WTC11 (cell line): Measurements from ENCODE around the gene ARHGEF28. TPM values are rescaled to one million over a fixed set of nuclear protein-coding genes. Genes with fewer than 3 reads are reported as not detected.

Experiments used
- ATAC-seq: fragments of 200-7000 bp; cut with Tn5 transposase; 2 replicates; pipeline ENCODE4 v1.10.0; 2021; ENCODE audit warnings: mild to moderate bottlenecking, moderate library complexity
- Bru-seq: library from RNA; stranded (reverse); fragments of 400-500 nt; gene quantifications from one replicate; lab custom pipeline; 2021; lab: Mats Ljungman, UMichigan
- CTCF ChIA-PET: fragments of 300-600 bp; sonication (Branson Sonifier 250); formaldehyde crosslinking; loops from one replicate; lab custom pipeline; 2021; ENCODE audit warnings: antibody characterized with exemption; lab: Charles Lee
- POLR2A ChIA-PET: fragments of 350-600 bp; sonication (Branson Sonifier 250); formaldehyde crosslinking; loops from one replicate; lab custom pipeline; 2021; ENCODE audit warnings: antibody characterized with exemption; lab: Charles Lee
- DNase-seq: peaks from one replicate; pipeline ENCODE4 v3.0.0; 2021; ENCODE audit warnings: low spot score
- H3K27ac Mint-ChIP-seq: 2 replicates; pipeline ENCODE4 v1.8.0; 2021; ENCODE audit warnings: mixed read lengths
- H3K27me3 Mint-ChIP-seq: 2 replicates; pipeline ENCODE4 v1.8.0; 2021; ENCODE audit warnings: low read depth, mild to moderate bottlenecking, moderate library complexity, mixed read lengths
- H3K36me3 Mint-ChIP-seq: 2 replicates; pipeline ENCODE4 v1.8.0; 2021; ENCODE audit warnings: mixed read lengths
- H3K4me1 Mint-ChIP-seq: 2 replicates; pipeline ENCODE4 v1.8.0; 2022; ENCODE audit warnings: mixed read lengths
- H3K4me3 Mint-ChIP-seq: 2 replicates; pipeline ENCODE4 v1.8.0; 2021; ENCODE audit warnings: mild to moderate bottlenecking, moderate library complexity, mixed read lengths
- H3K9me3 Mint-ChIP-seq: 2 replicates; pipeline ENCODE4 v1.8.0; 2021; ENCODE audit warnings: mixed read lengths
- ETV6 ChIP-seq: sonication (generic); formaldehyde crosslinking; IDR thresholded peaks from 2 replicates; pipeline ENCODE4 v1.8.1; 2022; ENCODE audit warnings: mild to moderate bottlenecking, missing genetic modification reagents
- GABPB1 ChIP-seq: sonication (generic); formaldehyde crosslinking; IDR thresholded peaks from 2 replicates; pipeline ENCODE4 v1.8.1; 2023; ENCODE audit warnings: mild to moderate bottlenecking, missing genetic modification reagents
- NFATC4 ChIP-seq: fragments of 250-450 bp; sonication (Bioruptor Pico); IDR thresholded peaks from 2 replicates; pipeline ENCODE4 v1.9.0; 2021; ENCODE audit warnings: mild to moderate bottlenecking
- NFE2L1 ChIP-seq: sonication (generic); formaldehyde crosslinking; IDR thresholded peaks from 2 replicates; pipeline ENCODE4 v1.8.1; 2023; ENCODE audit warnings: missing genetic modification reagents
- ZBTB21 ChIP-seq: sonication (generic); formaldehyde crosslinking; IDR thresholded peaks from 2 replicates; pipeline ENCODE4 v1.8.1; 2023; ENCODE audit warnings: mild to moderate bottlenecking, missing genetic modification reagents, borderline replicate concordance
- ZNF138 ChIP-seq: sonication (generic); formaldehyde crosslinking; conservative IDR thresholded peaks from 2 replicates; pipeline ENCODE4 v1.8.1; 2022; ENCODE audit warnings: mild to moderate bottlenecking, moderate library complexity, missing genetic modification reagents
- ZNF232 ChIP-seq: sonication (generic); formaldehyde crosslinking; IDR thresholded peaks from 2 replicates; pipeline ENCODE4 v1.8.0; 2022; ENCODE audit warnings: mild to moderate bottlenecking, missing genetic modification reagents
- long read RNA-seq, 3 experiments: library from RNA in 1 of 3; library from capped mRNA in 1 of 3; library from polyadenylated mRNA in 1 of 3; unstranded in 2 of 3; stranded (forward) in 1 of 3; transcript quantifications; one replicate each; pipeline ENCODE4 v2.0.0, GENCODE V29; 2021
- total RNA-seq: library from RNA; stranded (reverse); gene quantifications from 3 replicates; pipeline ENCODE4 v1.2.3, GENCODE V29; 2021
- TF ChIP-seq, protein P1 (sequence below): fragments of 200-600 bp; IDR thresholded peaks from 2 replicates; pipeline ENCODE4 v1.8.0; 2022; ENCODE audit warnings: antibody characterized with exemption
- TF ChIP-seq, protein P2 (sequence below): sonication (generic); formaldehyde crosslinking; IDR thresholded peaks from 2 replicates; pipeline ENCODE4 v1.8.1; 2023; ENCODE audit warnings: mild to moderate bottlenecking, missing genetic modification reagents
- TF ChIP-seq, protein P3 (sequence below): sonication (generic); formaldehyde crosslinking; IDR thresholded peaks from 2 replicates; pipeline ENCODE4 v1.8.0; 2022; ENCODE audit warnings: mild to moderate bottlenecking, missing genetic modification reagents
- TF ChIP-seq, protein P4 (sequence below): sonication (generic); formaldehyde crosslinking; conservative IDR thresholded peaks from 2 replicates; pipeline ENCODE4 v1.8.1; 2023; ENCODE audit warnings: mild to moderate bottlenecking, low read depth, missing genetic modification reagents, moderate library complexity
- TF ChIP-seq, protein P5 (sequence below): sonication (generic); formaldehyde crosslinking; IDR thresholded peaks from 2 replicates; pipeline ENCODE4 v1.8.1; 2023; ENCODE audit warnings: mild to moderate bottlenecking, missing genetic modification reagents, moderate library complexity
- TF ChIP-seq, protein P6 (sequence below): sonication (generic); formaldehyde crosslinking; IDR thresholded peaks from 2 replicates; pipeline ENCODE4 v1.8.0; 2022; ENCODE audit warnings: mild to moderate bottlenecking, missing genetic modification reagents
- TF ChIP-seq, protein P7 (sequence below): fragments of 250-450 bp; sonication (Bioruptor Pico); IDR thresholded peaks from 2 replicates; pipeline ENCODE4 v1.9.0; 2021; ENCODE audit warnings: mild to moderate bottlenecking
- TF ChIP-seq, protein P8 (sequence below): sonication (generic); formaldehyde crosslinking; conservative IDR thresholded peaks from 2 replicates; pipeline ENCODE4 v1.8.1; 2022; ENCODE audit warnings: mild to moderate bottlenecking, missing genetic modification reagents

The ARHGEF28 gene, protein sequence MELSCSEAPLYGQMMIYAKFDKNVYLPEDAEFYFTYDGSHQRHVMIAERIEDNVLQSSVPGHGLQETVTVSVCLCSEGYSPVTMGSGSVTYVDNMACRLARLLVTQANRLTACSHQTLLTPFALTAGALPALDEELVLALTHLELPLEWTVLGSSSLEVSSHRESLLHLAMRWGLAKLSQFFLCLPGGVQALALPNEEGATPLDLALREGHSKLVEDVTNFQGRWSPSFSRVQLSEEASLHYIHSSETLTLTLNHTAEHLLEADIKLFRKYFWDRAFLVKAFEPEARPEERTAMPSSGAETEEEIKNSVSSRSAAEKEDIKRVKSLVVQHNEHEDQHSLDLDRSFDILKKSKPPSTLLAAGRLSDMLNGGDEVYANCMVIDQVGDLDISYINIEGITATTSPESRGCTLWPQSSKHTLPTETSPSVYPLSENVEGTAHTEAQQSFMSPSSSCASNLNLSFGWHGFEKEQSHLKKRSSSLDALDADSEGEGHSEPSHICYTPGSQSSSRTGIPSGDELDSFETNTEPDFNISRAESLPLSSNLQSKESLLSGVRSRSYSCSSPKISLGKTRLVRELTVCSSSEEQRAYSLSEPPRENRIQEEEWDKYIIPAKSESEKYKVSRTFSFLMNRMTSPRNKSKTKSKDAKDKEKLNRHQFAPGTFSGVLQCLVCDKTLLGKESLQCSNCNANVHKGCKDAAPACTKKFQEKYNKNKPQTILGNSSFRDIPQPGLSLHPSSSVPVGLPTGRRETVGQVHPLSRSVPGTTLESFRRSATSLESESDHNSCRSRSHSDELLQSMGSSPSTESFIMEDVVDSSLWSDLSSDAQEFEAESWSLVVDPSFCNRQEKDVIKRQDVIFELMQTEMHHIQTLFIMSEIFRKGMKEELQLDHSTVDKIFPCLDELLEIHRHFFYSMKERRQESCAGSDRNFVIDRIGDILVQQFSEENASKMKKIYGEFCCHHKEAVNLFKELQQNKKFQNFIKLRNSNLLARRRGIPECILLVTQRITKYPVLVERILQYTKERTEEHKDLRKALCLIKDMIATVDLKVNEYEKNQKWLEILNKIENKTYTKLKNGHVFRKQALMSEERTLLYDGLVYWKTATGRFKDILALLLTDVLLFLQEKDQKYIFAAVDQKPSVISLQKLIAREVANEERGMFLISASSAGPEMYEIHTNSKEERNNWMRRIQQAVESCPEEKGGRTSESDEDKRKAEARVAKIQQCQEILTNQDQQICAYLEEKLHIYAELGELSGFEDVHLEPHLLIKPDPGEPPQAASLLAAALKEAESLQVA (N-terminal part only)
- 0.57 to 0.96 TPM (median 0.71 TPM) in 3 replicates for total RNA-seq
- percentile 26 among the genes with signal in this experiment for Bru-seq, nascent RNA
- long read RNA-seq, experiment 1, partial matches to known transcripts, result 0 of 1 reads
- long read RNA-seq, experiment 1, other reads (novel, unspliced or antisense), result 1 of 1 reads
- long read RNA-seq, experiment 2, partial matches to known transcripts, result 0 of 2 reads
- long read RNA-seq, experiment 2, other reads (novel, unspliced or antisense), result 1 of 2 reads
- long read RNA-seq, experiment 3, result 0 reads

DNA sequence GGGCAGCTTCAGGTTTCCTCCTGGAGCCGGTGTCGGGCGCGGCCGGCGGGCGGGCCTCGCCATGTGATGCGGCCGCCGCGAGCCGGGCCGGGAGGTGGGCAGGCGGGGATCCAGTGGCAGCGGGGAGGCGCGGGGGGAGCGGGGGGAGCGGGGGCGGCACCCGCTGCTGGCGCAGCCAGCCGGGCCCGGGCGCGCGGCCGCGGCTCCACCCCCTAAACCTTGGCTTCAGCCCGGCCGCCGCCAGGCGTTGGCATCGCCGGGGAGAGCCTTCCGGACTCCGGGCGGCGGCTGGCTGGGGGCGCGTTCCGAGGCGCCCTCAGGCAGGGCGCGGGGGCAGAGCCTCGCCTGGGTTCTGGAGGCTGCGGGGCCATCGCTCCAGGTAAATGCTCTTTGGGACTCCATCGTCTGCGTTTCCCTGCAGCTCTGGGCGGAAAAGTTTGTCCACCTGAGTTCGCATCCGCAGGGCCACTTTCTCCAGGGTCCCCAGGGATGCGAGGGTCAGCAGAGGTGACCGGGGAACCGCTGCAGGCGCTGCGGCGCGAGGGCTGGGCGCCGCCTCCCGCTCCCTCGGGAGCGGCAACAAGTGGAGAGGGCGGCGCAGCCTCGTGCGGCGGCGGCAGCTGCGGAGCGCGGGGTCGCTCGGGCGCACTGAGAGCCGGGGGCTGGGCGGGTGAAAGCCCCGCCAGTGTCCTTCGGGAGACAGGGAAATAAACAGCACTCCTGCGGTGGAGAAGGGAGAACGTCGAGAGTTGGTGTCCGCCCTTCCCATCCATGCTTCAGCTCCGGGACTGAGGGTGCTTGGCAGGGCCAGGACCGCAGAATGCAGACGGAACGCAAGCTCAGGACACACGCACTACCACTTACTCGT, at the start of gene ARHGEF28:
ARHGEF28 (plus strand) TSS at position 253 of the 868 bp plus-strand sequence. CDS start 58,656 bp downstream, outside the sequence.
- peaks cover 26% of the 10 kb centered on the region for H3K4me1 Mint-ChIP-seq
- no peaks in the 10 kb centered on the region for H3K9me3 Mint-ChIP-seq
- ATAC-seq (peak; percentile 80), DNase-seq (peak; percentile 59)
- peaks cover 36% of the 10 kb centered on the region for H3K27me3 Mint-ChIP-seq
- CTCF ChIA-PET, result interaction anchor here (1.1 to 2.4 kb wide), 6 partner anchors 29 to 157 kb away, joined by 3 to 10 read pairs (median 4); no protein-coding TSS in a partner anchor
- POLR2A ChIA-PET, result no interaction called here
- H3K4me3 Mint-ChIP-seq, result peak within 1 kb of the TSS; percentile 67
- TF ChIP-seq, protein P1, sequence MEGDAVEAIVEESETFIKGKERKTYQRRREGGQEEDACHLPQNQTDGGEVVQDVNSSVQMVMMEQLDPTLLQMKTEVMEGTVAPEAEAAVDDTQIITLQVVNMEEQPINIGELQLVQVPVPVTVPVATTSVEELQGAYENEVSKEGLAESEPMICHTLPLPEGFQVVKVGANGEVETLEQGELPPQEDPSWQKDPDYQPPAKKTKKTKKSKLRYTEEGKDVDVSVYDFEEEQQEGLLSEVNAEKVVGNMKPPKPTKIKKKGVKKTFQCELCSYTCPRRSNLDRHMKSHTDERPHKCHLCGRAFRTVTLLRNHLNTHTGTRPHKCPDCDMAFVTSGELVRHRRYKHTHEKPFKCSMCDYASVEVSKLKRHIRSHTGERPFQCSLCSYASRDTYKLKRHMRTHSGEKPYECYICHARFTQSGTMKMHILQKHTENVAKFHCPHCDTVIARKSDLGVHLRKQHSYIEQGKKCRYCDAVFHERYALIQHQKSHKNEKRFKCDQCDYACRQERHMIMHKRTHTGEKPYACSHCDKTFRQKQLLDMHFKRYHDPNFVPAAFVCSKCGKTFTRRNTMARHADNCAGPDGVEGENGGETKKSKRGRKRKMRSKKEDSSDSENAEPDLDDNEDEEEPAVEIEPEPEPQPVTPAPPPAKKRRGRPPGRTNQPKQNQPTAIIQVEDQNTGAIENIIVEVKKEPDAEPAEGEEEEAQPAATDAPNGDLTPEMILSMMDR, result no peak
- TF ChIP-seq GABPB1 (CRISPR knock-in tag) (no peak), ETV6 (CRISPR knock-in tag) (0 out of 2 replicates have a peak, but pooled peaks have one; percentile 26)
- TF ChIP-seq, protein P2, sequence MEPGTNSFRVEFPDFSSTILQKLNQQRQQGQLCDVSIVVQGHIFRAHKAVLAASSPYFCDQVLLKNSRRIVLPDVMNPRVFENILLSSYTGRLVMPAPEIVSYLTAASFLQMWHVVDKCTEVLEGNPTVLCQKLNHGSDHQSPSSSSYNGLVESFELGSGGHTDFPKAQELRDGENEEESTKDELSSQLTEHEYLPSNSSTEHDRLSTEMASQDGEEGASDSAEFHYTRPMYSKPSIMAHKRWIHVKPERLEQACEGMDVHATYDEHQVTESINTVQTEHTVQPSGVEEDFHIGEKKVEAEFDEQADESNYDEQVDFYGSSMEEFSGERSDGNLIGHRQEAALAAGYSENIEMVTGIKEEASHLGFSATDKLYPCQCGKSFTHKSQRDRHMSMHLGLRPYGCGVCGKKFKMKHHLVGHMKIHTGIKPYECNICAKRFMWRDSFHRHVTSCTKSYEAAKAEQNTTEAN, result no peak
- TF ChIP-seq, protein P3, sequence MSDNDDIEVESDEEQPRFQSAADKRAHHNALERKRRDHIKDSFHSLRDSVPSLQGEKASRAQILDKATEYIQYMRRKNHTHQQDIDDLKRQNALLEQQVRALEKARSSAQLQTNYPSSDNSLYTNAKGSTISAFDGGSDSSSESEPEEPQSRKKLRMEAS (CRISPR knock-in tag), result 0 out of 2 replicates have a peak, but pooled peaks have one; percentile 25
- no peaks in the 10 kb centered on the region for H3K36me3 Mint-ChIP-seq
- H3K27ac Mint-ChIP-seq, result no peak within 1 kb of the TSS

DNA sequence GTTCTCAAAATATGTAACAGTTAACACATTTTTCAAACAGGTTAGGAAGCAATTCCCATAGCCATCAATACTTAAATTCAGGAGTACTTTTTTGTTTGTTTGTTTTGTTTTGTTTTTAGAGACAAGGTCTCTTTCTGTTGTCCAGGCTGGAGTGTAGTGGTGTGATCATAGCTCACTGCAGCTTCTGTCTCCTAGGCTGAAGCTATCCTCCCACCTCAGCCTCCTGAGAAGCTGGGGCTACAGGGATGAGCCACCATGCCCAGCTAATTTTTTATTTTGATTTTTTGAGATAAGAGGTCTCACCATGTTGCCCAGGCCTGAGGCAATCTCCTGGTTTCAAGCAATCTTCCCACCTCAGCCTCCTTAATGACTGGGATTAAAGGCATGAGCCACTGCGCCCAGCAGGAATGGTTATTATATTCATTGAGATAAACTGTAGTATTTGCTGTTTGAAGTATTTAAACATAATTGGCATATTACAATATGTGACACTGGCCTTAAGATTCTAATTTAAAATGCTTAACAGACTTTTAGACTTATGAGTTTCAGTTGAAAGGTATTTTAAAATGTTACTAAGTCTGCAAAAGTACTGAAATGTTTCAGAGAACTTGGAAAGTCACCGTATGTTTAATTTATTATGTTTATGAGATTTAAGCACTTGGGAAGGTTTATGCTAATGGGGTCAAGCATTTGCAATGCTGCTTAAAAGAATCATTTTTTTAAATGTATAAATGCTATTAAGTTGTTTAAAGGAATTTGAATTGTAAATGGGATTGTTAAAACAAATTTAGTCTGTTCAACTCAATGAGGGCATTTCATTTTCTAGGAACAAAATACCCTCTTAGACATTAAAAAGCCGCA, 43.5 kb upstream of the ARHGEF28 start:
- Mint-ChIP-seq H3K36me3 (peaks cover 30% of the 10 kb centered on the region), H3K27me3 (no peaks in the 10 kb centered on the region), H3K9me3 (no peaks in the 10 kb centered on the region), H3K4me1 (no peaks in the 10 kb centered on the region), H3K27ac (no peak overlapping the region), H3K4me3 (no peak overlapping the region)
- ChIA-PET POLR2A (no interaction called here), CTCF (interaction anchor here (1.2 kb wide), 2 partner anchors 8 to 210 kb away, joined by 4 to 5 read pairs; no protein-coding TSS in a partner anchor)
- DNase-seq, result no peak
- no peak for ATAC-seq
- TF ChIP-seq ZNF138 (CRISPR knock-in tag) (no peak), NFE2L1 (CRISPR knock-in tag) (no peak), ZBTB21 (no peak), NFATC4 (CRISPR knock-in tag) (no peak), ETV6 (CRISPR knock-in tag) (no peak), ZNF232 (CRISPR knock-in tag) (no peak)
- TF ChIP-seq, protein P4, sequence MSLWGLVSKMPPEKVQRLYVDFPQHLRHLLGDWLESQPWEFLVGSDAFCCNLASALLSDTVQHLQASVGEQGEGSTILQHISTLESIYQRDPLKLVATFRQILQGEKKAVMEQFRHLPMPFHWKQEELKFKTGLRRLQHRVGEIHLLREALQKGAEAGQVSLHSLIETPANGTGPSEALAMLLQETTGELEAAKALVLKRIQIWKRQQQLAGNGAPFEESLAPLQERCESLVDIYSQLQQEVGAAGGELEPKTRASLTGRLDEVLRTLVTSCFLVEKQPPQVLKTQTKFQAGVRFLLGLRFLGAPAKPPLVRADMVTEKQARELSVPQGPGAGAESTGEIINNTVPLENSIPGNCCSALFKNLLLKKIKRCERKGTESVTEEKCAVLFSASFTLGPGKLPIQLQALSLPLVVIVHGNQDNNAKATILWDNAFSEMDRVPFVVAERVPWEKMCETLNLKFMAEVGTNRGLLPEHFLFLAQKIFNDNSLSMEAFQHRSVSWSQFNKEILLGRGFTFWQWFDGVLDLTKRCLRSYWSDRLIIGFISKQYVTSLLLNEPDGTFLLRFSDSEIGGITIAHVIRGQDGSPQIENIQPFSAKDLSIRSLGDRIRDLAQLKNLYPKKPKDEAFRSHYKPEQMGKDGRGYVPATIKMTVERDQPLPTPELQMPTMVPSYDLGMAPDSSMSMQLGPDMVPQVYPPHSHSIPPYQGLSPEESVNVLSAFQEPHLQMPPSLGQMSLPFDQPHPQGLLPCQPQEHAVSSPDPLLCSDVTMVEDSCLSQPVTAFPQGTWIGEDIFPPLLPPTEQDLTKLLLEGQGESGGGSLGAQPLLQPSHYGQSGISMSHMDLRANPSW (CRISPR knock-in tag), result no peak
- TF ChIP-seq, protein P5, sequence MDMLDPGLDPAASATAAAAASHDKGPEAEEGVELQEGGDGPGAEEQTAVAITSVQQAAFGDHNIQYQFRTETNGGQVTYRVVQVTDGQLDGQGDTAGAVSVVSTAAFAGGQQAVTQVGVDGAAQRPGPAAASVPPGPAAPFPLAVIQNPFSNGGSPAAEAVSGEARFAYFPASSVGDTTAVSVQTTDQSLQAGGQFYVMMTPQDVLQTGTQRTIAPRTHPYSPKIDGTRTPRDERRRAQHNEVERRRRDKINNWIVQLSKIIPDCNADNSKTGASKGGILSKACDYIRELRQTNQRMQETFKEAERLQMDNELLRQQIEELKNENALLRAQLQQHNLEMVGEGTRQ (CRISPR knock-in tag), result no peak
- TF ChIP-seq, protein P6, sequence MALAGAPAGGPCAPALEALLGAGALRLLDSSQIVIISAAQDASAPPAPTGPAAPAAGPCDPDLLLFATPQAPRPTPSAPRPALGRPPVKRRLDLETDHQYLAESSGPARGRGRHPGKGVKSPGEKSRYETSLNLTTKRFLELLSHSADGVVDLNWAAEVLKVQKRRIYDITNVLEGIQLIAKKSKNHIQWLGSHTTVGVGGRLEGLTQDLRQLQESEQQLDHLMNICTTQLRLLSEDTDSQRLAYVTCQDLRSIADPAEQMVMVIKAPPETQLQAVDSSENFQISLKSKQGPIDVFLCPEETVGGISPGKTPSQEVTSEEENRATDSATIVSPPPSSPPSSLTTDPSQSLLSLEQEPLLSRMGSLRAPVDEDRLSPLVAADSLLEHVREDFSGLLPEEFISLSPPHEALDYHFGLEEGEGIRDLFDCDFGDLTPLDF (CRISPR knock-in tag), result no peak
- TF ChIP-seq, protein P7, sequence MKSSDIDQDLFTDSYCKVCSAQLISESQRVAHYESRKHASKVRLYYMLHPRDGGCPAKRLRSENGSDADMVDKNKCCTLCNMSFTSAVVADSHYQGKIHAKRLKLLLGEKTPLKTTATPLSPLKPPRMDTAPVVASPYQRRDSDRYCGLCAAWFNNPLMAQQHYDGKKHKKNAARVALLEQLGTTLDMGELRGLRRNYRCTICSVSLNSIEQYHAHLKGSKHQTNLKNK (CRISPR knock-in tag), result no peak
- TF ChIP-seq, protein P8, sequence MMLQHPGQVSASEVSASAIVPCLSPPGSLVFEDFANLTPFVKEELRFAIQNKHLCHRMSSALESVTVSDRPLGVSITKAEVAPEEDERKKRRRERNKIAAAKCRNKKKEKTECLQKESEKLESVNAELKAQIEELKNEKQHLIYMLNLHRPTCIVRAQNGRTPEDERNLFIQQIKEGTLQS (CRISPR knock-in tag), result no peak
